Measurements from ENCODE around the gene CATSPER3.

The CATSPER3 gene

DNA sequence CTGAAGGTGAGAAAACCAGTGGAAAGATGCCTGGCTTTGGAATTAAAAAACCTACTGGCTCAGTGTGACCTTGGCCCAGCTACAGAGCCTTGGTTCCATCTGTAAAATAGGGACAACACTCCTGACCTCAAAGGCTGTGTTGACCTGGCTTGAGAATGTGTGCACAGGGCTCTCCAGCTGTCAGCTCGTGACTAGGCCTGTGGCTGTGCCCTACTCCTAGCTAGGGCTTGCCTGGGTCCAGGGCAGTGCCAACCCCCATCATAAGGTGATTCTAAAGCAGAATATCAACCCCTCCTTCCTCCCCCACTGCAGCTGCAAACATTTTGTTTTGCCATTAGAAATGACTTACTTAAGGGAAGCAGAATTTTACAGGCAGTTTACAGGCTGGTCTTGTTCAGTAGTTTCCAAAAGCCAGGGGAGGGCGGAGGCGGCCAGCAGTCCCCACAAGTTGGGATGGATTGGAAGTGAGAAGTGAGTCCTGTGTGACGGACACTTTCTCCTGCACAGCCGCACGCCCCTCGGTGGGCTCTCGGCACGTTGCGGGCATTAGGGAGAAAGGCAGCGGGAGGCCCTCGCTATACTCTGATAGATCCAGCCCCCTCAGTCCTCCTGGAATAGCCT is 59.0 kb downstream of the CATSPER3 start:
- no peak for TF ChIP-seq FOXP2 (optimal IDR thresholded peaks at IDR 0.05; ENCODE audit: control extremely low read depth, extremely low read length, insufficient read depth)
- no peak overlapping the region for H3K27ac ChIP-seq

GRCh38 chr5:135027266-135027696 is 59.6 kb downstream of the CATSPER3 start:
- peaks cover 8% of the 10 kb centered on the region; the same call in 1 of the 2 replicates for H3K36me3 ChIP-seq (ENCODE audit: insufficient read depth, low read length)

More for the DNA sequence above, 59.0 kb downstream of the CATSPER3 start:
- H3K36me3 ChIP-seq (ENCODE audit: insufficient read depth, low read length) = peaks cover 8% of the 10 kb centered on the region; the same call in 1 of the 2 replicates
- no peak overlapping the region for H3K9ac ChIP-seq (ENCODE audit: insufficient read length)
- no peaks in the 10 kb centered on the region for H3K9me3 ChIP-seq (ENCODE audit: low read depth, low read length)
- no peak for DNase-seq (ENCODE audit: low read depth, low spot score)
- H3K4me3 ChIP-seq = no peak overlapping the region

DNA sequence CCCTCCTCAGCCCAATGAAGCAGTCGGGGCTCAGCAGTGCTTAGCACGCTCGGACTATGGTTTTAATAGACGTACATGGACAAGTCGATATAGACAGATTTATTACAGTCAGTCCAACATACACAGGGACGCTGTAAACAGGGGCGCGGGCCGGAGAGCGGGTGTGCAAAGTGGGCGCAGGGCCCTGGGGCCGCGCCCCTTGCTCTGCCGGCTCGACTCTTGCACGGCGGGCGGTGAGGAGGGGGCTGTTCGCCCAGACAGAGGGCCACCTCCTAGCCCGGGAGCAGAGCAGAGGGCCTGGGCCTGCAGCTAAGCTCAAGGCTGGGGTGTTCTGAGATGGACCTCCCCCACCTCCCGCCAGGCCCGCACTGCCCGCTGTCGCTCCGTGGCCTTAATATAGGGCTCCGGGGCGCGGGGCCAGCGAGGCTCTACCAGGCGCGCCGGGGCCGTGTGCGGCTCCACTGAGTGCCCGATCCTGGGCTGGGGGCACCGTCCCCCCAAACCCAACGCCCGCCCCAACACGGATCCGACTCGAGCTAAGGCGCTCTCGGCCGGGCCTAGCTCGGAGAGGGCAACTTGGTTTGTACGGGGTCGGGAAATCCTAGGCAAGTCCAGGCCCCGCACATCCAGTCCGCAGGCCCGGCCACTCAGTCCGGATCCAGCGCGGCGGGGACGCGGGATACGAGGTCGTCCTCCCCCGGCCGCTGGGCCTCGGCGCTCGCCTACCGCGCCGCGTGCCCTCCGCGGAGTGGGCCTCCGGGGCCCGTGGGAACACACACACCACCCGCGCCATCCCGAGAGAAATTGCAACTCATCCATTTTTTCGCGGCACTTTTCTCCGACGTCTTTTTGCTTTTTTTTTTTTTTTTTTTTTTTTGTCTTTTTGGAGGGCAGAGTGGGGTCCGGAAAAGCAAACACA is 60.2 kb downstream of the CATSPER3 start:
- H3K27ac ChIP-seq = no peak overlapping the region
- H3K9me3 ChIP-seq (ENCODE audit: low read depth, low read length) = no peaks in the 10 kb centered on the region
- H3K9ac ChIP-seq (ENCODE audit: insufficient read length) = no peak overlapping the region
- TF ChIP-seq EZH2 (IDR thresholded peaks at IDR 0.05) = no peak
- TF ChIP-seq POLR2AphosphoS5 (IDR thresholded peaks at IDR 0.05; ENCODE audit: borderline replicate concordance, low read depth, low read length) = no peak
- no peak for TF ChIP-seq FOXP2 (optimal IDR thresholded peaks at IDR 0.05; ENCODE audit: control extremely low read depth, extremely low read length, insufficient read depth)
- H3K4me3 ChIP-seq = no peak overlapping the region
- H3K36me3 ChIP-seq (ENCODE audit: insufficient read depth, low read length) = peaks cover 8% of the 10 kb centered on the region; the same call in 1 of the 2 replicates
- DNase-seq (ENCODE audit: low read depth, low spot score) = no peak

More at GRCh38 chr5:135027266-135027696, 59.6 kb downstream of the CATSPER3 start:
- no peak for DNase-seq (ENCODE audit: low read depth, low spot score)
- no peak overlapping the region for H3K27ac ChIP-seq
- no peak overlapping the region for H3K9ac ChIP-seq (ENCODE audit: insufficient read length)
- no peak overlapping the region for H3K4me3 ChIP-seq
- TF ChIP-seq FOXP2 (optimal IDR thresholded peaks at IDR 0.05; ENCODE audit: control extremely low read depth, extremely low read length, insufficient read depth) (no peak), POLR2AphosphoS5 (IDR thresholded peaks at IDR 0.05; ENCODE audit: borderline replicate concordance, low read depth, low read length) (no peak)
- no peaks in the 10 kb centered on the region for H3K9me3 ChIP-seq (ENCODE audit: low read depth, low read length)

GRCh38 chr5:135028791-135029476 is 61.2 kb downstream of the CATSPER3 start:
- Histone ChIP-seq H3K9me3 (ENCODE audit: low read depth, low read length) (no peaks in the 10 kb centered on the region), H3K4me3 (no peak overlapping the region), H3K36me3 (ENCODE audit: insufficient read depth, low read length) (peaks cover 8% of the 10 kb centered on the region; the same call in 1 of the 2 replicates), H3K9ac (ENCODE audit: insufficient read length) (no peak overlapping the region), H3K27ac (no peak overlapping the region)
- DNase-seq (ENCODE audit: low read depth, low spot score) = no peak
- TF ChIP-seq EZH2 (IDR thresholded peaks at IDR 0.05) = no peak
- no peak for TF ChIP-seq POLR2AphosphoS5 (IDR thresholded peaks at IDR 0.05; ENCODE audit: borderline replicate concordance, low read depth, low read length)
- no peak for TF ChIP-seq FOXP2 (optimal IDR thresholded peaks at IDR 0.05; ENCODE audit: control extremely low read depth, extremely low read length, insufficient read depth)

DNA sequence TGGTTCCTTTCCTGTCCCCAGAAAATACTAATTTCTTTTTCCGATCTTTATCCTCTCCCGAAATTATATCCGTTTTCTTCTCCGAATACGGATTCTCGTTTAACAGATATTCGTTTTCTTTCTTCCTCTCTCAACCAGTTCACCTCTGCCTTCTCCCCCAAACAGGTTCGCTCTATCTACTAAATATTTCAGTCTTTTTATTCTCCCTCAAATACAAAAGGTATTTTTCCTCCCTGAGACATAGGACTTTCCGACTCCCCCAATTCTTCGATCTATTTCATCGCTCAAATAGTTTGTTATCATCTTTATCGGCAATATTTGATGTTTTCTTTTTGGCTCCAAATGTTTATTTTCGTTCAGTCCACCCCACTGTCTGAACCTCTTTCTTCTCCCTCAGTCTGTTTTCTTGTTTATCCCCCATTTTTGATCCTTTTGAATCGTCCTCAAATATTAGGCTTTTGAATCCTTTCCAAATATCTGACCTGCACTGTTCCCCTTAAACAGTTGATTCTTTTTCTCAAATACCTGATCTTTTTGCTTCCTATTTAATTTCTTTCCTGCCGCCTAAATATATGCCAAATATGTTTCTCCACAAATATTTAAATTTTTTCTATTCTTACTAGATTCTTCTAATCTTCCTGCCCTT is 61.9 kb downstream of the CATSPER3 start:
- H3K4me3 ChIP-seq = no peak overlapping the region
- DNase-seq (ENCODE audit: low read depth, low spot score) = no peak
- peaks cover 8% of the 10 kb centered on the region; the same call in 1 of the 2 replicates for H3K36me3 ChIP-seq (ENCODE audit: insufficient read depth, low read length)
- no peak overlapping the region for H3K9ac ChIP-seq (ENCODE audit: insufficient read length)
- TF ChIP-seq FOXP2 (optimal IDR thresholded peaks at IDR 0.05; ENCODE audit: control extremely low read depth, extremely low read length, insufficient read depth) = no peak
- TF ChIP-seq POLR2AphosphoS5 (IDR thresholded peaks at IDR 0.05; ENCODE audit: borderline replicate concordance, low read depth, low read length) = no peak
- H3K27ac ChIP-seq = peak overlapping the region; percentile 54
- no peaks in the 10 kb centered on the region for H3K9me3 ChIP-seq (ENCODE audit: low read depth, low read length)

- Histone ChIP-seq H3K9ac (ENCODE audit: insufficient read length) (no peak overlapping the region), H3K27ac (peak overlapping the region; percentile 54), H3K36me3 (ENCODE audit: insufficient read depth, low read length) (peaks cover 8% of the 10 kb centered on the region; the same call in 1 of the 2 replicates), H3K4me3 (no peak overlapping the region), H3K9me3 (ENCODE audit: low read depth, low read length) (no peaks in the 10 kb centered on the region)
- no peak for DNase-seq (ENCODE audit: low read depth, low spot score)
- TF ChIP-seq EZH2 (IDR thresholded peaks at IDR 0.05) = no peak
- no peak for TF ChIP-seq FOXP2 (optimal IDR thresholded peaks at IDR 0.05; ENCODE audit: control extremely low read depth, extremely low read length, insufficient read depth)
Observed at GRCh38 chr5:135030123-135030955, 62.6 kb downstream of the CATSPER3 start.
